Sigmoid colon (tissue), 7 donors: ENCODE measurements around the gene HIVEP2. TPM values are rescaled to one million over a fixed set of nuclear protein-coding genes. Genes with fewer than 3 reads are reported as not detected.

Experiments
- DNase-seq: peaks from one replicate; pipeline ENCODE4 v3.0.0-alpha.2; 2019
- H3K27ac ChIP-seq, 4 donors: fragments of 200-600 bp; sonication (generic); one replicate each; pipeline ENCODE4 v1.5.1; 2016 to 2019; ENCODE audit warnings: mild to moderate bottlenecking in 1 of 4
- H3K27me3 ChIP-seq, 3 donors: fragments of 200-600 bp; sonication (generic); one replicate each; pipeline ENCODE4 v1.5.1; 2019; ENCODE audit warnings: mild to moderate bottlenecking in 1 of 3
- H3K36me3 ChIP-seq, 4 donors: fragments of 200-600 bp; sonication (generic); one replicate each; pipeline ENCODE4 v1.5.1; 2016 to 2019
- H3K4me1 ChIP-seq, 4 donors: fragments of 200-600 bp; sonication (generic); one replicate each; pipeline ENCODE4 v1.5.1; 2017 to 2019
- H3K4me3 ChIP-seq, 4 donors: fragments of 200-600 bp; sonication (generic); one replicate each; pipeline ENCODE4 v1.5.1; 2017 to 2019; ENCODE audit warnings: mild to moderate bottlenecking in 2 of 4, moderate library complexity in 1 of 4
- H3K9me3 ChIP-seq, 4 donors: fragments of 200-600 bp in 3 of 4; sonication (generic) in 3 of 4; one replicate each; pipeline versions ENCODE4 v1.5.1 to v1.6.1; 2013 to 2019
- EP300 ChIP-seq, 4 donors: sonication (generic); formaldehyde crosslinking; IDR thresholded peaks; one replicate each; pipeline ENCODE4 v1.6.1; 2017; ENCODE audit warnings: antibody characterized with exemption in 4 of 4
- POLR2A ChIP-seq, 2 donors: fragments of 450-650 bp; IDR thresholded peaks; one replicate each; pipeline ENCODE4 v1.6.1; 2016; ENCODE audit warnings: antibody characterized with exemption in 2 of 2, mild to moderate bottlenecking in 2 of 2, moderate library complexity in 2 of 2
- POLR2AphosphoS5 ChIP-seq, 4 donors: sonication (generic); formaldehyde crosslinking; IDR thresholded peaks; one replicate each; pipeline ENCODE4 v1.6.1; 2017; ENCODE audit warnings: antibody characterized with exemption in 4 of 4
- WGBS, 2 donors: extraction: QIAGEN DNeasy Blood & Tissue Kit; methylation state at CpG; one replicate each; pipeline ENCODE4 v1.1.7; 2013; 5-methylcytosine and 5-hydroxymethylcytosine counted together
- intact Hi-C: fragments of 100-400 bp; cut with DNase I; formaldehyde crosslinking; loops from one replicate; pipeline ENCODE4 v1.15.1; 2023
- polyA plus RNA-seq, 3 donors: library from polyadenylated mRNA; stranded (reverse); fragments of 200-250 nt; gene quantifications; one replicate each; pipeline ENCODE4 v1.2.3, GENCODE V29; 2013
- total RNA-seq, 4 donors: library from RNA; depleted of rRNA; stranded (reverse); fragments of >200 nt; gene quantifications; one replicate each; pipeline ENCODE4 v1.1.0, GENCODE V29; 2016
- TF ChIP-seq, protein P1 (sequence below), 4 experiments: fragments of 450-650 bp in 3 of 4; fragments of 200-600 bp in 1 of 4; IDR thresholded peaks; one replicate each; pipeline ENCODE4 v1.5.1; 2016 to 2019; ENCODE audit warnings: antibody characterized with exemption in 4 of 4, mild to moderate bottlenecking in 3 of 4, moderate library complexity in 2 of 4
- donor health status: healthy with polysubstance abuse.
- donor health status: Bipolar disorder and iron deficiency.
- donor health status: healthy.

HIVEP2 gene
- total and polyA plus RNA-seq, 7 donors, result 1.8 to 21.7 (median 11.5) TPM

DNA sequence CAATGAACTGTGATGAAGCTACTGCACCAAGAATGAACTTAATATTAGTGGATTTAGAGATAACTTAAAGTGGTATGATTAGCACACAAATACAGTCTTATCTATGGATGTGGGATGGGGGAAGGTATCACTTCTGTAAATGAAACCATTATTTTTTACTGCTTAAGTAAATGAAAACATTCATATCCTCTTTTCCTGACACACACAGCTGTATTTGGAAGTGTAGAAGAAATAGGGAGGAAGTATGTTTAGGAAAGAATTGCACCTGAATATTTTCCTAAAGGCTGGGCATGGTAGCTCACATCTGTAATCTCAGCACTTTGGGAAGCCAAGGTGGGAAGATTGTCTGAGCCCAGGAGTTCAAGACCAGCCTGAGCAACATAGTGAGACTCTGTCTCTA lies 96.8 kb downstream of the HIVEP2 start:
- Histone ChIP-seq H3K9me3 (no peaks in the 10 kb centered on the region), H3K4me1 (peaks cover 0 to 82% (median 45%) of the 10 kb centered on the region in 4 donors), H3K27me3 (no peaks in the 10 kb centered on the region), H3K4me3 (no peak overlapping the region), H3K27ac (no peak overlapping the region), H3K36me3 (no peaks in the 10 kb centered on the region)
- TF ChIP-seq POLR2A (IDR thresholded peaks at IDR 0.05) (no peak), EP300 (IDR thresholded peaks at IDR 0.05) (no peak), POLR2AphosphoS5 (IDR thresholded peaks at IDR 0.05) (no peak)
- TF ChIP-seq, protein P1, sequence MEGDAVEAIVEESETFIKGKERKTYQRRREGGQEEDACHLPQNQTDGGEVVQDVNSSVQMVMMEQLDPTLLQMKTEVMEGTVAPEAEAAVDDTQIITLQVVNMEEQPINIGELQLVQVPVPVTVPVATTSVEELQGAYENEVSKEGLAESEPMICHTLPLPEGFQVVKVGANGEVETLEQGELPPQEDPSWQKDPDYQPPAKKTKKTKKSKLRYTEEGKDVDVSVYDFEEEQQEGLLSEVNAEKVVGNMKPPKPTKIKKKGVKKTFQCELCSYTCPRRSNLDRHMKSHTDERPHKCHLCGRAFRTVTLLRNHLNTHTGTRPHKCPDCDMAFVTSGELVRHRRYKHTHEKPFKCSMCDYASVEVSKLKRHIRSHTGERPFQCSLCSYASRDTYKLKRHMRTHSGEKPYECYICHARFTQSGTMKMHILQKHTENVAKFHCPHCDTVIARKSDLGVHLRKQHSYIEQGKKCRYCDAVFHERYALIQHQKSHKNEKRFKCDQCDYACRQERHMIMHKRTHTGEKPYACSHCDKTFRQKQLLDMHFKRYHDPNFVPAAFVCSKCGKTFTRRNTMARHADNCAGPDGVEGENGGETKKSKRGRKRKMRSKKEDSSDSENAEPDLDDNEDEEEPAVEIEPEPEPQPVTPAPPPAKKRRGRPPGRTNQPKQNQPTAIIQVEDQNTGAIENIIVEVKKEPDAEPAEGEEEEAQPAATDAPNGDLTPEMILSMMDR (IDR thresholded peaks at IDR 0.05), result no peak
- DNase-seq, result no peak
- intact Hi-C loops, result loop anchor here (5.0 to 10.0 kb wide), 2 partner anchors 79 to 217 kb away; partner anchors contain the start of gene AIG1

DNA sequence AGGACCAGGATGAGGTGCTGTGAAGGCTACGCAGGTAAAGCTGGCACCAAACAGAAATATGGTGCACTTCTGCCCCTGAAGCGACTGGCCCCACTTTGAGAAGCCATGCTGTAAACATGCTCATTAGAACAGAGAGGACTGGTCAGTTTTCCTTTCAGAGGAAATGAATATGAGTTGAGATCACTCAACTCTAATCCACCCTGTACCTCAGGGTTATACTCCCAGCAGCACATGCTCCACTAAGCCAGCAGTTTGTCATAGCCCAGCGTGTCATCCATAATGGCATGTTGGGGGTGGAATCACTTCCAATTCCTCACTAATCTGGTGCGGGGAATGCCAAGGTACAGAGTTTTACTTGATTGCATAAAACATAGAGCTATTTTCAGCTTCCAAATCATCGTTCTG lies 98.1 kb downstream of the HIVEP2 start:
- intact Hi-C loops, result loop anchor here (2.0 to 10.0 kb wide), 3 partner anchors 80 to 218 kb away; partner anchors contain the start of gene AIG1
- Histone ChIP-seq H3K36me3 (no peaks in the 10 kb centered on the region), H3K4me3 (no peak overlapping the region), H3K27me3 (no peaks in the 10 kb centered on the region), H3K9me3 (no peaks in the 10 kb centered on the region), H3K27ac (peak overlapping the region; percentile 70 to 81 (median 78)), H3K4me1 (peaks cover 0 to 80% (median 45%) of the 10 kb centered on the region in 4 donors)
- TF ChIP-seq POLR2A (IDR thresholded peaks at IDR 0.05), result no peak
- TF ChIP-seq POLR2AphosphoS5 (IDR thresholded peaks at IDR 0.05), result peak in 2 of 4 donors; percentile 6 to 14
- no peak for DNase-seq
- WGBS, 2 donors, result 76 to 82% methylated on average over 5 of the region's 5 CpGs

DNA sequence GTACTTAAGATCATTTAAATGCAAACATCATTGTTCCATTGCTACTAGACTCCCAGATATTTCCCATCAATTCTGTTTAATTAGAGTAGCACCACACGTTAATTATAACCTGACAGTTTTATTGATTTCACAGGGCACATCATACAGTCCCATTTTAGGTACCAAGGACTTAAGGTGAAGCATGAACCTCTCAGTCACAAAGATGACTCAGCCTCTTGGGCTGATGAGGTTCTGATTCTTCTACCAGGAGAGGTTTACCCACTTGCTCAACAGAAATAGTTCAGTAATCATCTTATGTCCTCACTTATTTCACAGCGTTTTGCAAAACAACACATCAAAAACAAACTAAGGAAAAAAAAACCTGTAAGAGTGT lies 98.5 kb downstream of the HIVEP2 start:
- no peak for TF ChIP-seq EP300 (IDR thresholded peaks at IDR 0.05)
- TF ChIP-seq, protein P1 (IDR thresholded peaks at IDR 0.05), result no peak
- TF ChIP-seq POLR2AphosphoS5 (IDR thresholded peaks at IDR 0.05), result no peak
- intact Hi-C loops, result loop anchor here (2.0 to 10.0 kb wide), 3 partner anchors 81 to 218 kb away; partner anchors contain the start of gene AIG1
- H3K4me1 ChIP-seq, result peaks cover 0 to 76% (median 44%) of the 10 kb centered on the region in 4 donors
- no peak for DNase-seq
- no peaks in the 10 kb centered on the region for H3K27me3 ChIP-seq
- H3K4me3 ChIP-seq, result no peak overlapping the region
- peak overlapping the region; percentile 70 to 81 (median 78) for H3K27ac ChIP-seq
- H3K9me3 ChIP-seq, result no peaks in the 10 kb centered on the region
- WGBS, 2 donors, result 27 to 50% methylated on average over 2 of the region's 2 CpGs
- no peaks in the 10 kb centered on the region for H3K36me3 ChIP-seq

DNA sequence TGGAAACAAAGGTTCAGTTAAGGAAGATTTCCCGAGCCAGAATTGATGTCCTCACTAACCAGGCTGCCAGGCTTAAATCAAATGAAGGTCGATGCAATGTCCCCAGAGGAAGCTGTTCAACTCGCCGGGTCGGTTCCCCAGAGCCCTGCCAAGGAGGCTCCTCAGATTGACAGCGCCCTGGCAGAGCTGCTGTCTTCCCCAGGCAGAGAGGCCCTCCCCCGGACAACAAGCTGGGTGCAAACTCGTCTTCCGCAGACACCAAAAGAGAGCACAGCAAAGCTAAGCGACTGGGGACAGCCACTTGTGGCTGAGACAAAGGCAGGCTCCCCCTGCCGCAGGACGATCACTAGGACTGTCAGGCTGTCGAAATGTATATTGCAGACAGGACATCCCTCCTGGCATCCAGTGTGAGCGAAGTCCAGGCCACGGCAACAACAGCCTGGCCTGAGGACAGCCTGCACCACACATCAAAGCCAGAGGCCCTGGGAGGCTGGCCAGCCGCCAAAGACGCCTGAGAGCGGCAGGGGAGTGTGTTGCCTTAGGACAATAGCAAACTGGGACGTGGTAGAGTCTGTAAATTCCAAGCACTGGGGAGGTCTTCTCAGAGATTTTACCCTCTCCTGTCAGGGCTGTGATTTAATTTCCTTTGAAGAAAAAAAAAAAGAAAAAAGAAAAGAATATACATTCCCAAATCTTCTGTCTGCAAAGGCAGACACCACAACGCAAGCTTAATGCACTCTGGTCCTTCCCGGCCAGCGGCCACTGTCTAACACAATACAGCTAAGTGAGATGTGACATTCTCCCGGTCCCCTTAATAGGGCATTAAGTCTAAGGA lies 99.1 kb downstream of the HIVEP2 start:
- intact Hi-C loops, result loop anchor here (2.0 to 10.0 kb wide), 3 partner anchors 81 to 219 kb away; partner anchors contain the start of gene AIG1
- Histone ChIP-seq H3K27me3 (no peaks in the 10 kb centered on the region), H3K4me3 (peak overlapping the region in 3 of 4 donors; percentile 33 to 43 (median 34)), H3K4me1 (peaks cover 0 to 70% (median 41%) of the 10 kb centered on the region in 4 donors), H3K9me3 (no peaks in the 10 kb centered on the region), H3K27ac (peak overlapping the region; percentile 70 to 81 (median 78)), H3K36me3 (no peaks in the 10 kb centered on the region)
- TF ChIP-seq POLR2AphosphoS5 (IDR thresholded peaks at IDR 0.05) (peak in 3 of 4 donors; percentile 33 to 55 (median 54)), POLR2A (IDR thresholded peaks at IDR 0.05) (no peak)
- TF ChIP-seq, protein P1 (IDR thresholded peaks at IDR 0.05), result no peak
- 6 to 27% methylated on average over 23 of the region's 23 CpGs for WGBS, 2 donors
- DNase-seq, result peak; percentile 91

DNA sequence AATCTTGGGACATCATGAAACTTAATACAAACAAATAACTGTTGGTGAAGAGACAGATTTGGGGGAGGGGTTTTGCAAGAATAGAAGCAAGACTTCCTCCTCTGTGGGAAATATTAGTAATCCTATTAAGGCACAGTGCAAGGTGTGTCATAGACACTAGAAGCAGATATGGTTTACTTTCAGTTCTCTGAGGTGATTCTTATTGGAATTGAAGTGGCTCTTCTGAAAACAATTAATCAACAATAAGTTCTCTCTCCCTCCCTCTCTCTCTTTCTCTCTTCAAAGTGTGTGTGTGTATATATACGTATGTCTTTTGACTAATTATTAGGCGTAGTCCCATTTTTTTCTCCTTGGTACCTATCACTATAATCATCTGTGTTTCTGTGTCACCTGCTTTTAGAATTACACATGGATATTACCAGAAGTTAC lies 99.8 kb downstream of the HIVEP2 start:
- H3K4me1 ChIP-seq, result peaks cover 0 to 63% (median 40%) of the 10 kb centered on the region in 4 donors
- no peaks in the 10 kb centered on the region for H3K9me3 ChIP-seq
- H3K36me3 ChIP-seq, result no peaks in the 10 kb centered on the region
- intact Hi-C loops, result loop anchor here (5.0 to 10.0 kb wide), 2 partner anchors 82 to 220 kb away; partner anchors contain the start of gene AIG1
- no peaks in the 10 kb centered on the region for H3K27me3 ChIP-seq
- H3K4me3 ChIP-seq, result peak overlapping the region in 3 of 4 donors; percentile 33 to 43 (median 34)
- WGBS, 2 donors, result 39 to 67% methylated on average over 2 of the region's 2 CpGs
- peak overlapping the region; percentile 70 to 81 (median 78) for H3K27ac ChIP-seq
- no peak for DNase-seq
- TF ChIP-seq EP300 (IDR thresholded peaks at IDR 0.05) (no peak), POLR2AphosphoS5 (IDR thresholded peaks at IDR 0.05) (no peak), POLR2A (IDR thresholded peaks at IDR 0.05) (no peak)
